LHCN-M2 (cell line): Measurements from ENCODE around the gene NEDD8. TPM values are rescaled to one million over a fixed set of nuclear protein-coding genes. Genes with fewer than 3 reads are reported as not detected.

ENCODE experiments used
- DNase-seq: peaks from one replicate; pipeline ENCODE4 v3.0.0-alpha.2; 2012; ENCODE audit warnings: low read depth
- polyA plus RNA-seq: library from polyadenylated mRNA; unstranded; fragments of >200 nt; gene quantifications from one replicate; pipeline ENCODE4 v1.2.1, GENCODE V29; 2012; ENCODE audit warnings: missing spikeins
- total RNA-seq: library from RNA; depleted of rRNA; stranded (reverse); fragments of >200 nt; gene quantifications from 2 replicates; pipeline ENCODE4 v1.2.3, GENCODE V29; 2014; rRNA removed

The NEDD8 gene
- total RNA-seq = 260 and 318 TPM in 2 replicates
- polyA plus RNA-seq = 682 TPM

DNA sequence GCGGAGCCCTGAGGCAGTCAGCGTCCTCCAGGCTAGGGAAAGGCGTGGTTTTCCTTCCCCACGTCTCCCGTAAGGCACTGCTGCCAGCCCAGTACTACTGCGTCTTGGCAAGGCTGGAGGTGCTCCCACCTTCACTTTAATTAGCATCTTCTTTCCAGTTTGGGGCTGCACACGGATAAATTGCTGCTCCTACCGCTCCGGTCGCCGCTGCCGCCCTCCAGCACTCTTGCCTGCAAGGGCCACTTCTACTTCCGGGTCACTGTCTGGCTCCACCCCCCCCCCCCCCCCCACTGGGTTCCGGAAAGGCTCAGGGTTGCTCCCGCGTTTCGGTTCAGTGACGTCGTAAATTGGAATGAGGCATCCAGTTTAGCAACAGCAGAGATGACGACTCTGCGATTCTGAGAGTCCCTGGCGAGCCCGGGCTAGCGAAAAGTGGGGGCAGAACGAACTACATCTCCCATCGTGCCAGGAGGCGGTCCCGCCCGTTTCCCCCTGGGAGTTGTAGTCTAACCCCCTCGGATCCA lies at the start of gene NEDD8:
Gene NEDD8, minus strand, starts transcription at position 247 of the 524 bp plus-strand sequence. Its CDS starts 100 bp downstream, at position 147.
- peak; percentile 98 for DNase-seq

- no peak for DNase-seq
These were observed 49.5 kb upstream of the NEDD8 start for GRCh38 chr14:24281636-24282035.

GRCh38 chr14:24280797-24281460 lies 48.8 kb upstream of the NEDD8 start:
- DNase-seq = no peak

GRCh38 chr14:24279301-24280186 lies 47.4 kb upstream of the NEDD8 start:
- peak; percentile 23 for DNase-seq

DNA sequence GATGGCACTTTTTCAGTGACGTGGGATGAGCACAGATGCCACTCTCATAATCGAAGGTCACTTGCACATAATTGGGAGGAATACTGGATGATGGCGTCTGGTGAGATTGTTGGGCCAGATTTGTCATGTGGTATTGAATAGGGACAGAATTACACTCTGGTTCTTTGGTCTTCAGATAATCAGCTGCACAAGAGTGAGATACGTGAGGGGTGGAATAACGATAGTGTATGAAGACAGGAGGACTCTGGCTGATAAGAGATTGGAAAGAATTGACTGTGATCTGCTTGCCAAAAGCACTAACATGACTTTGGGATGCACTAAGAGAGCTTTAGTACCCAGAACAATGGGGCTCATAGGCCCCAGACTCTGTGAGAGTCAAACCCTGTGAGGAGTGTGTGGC lies 46.3 kb upstream of the NEDD8 start:
- DNase-seq = no peak

DNA sequence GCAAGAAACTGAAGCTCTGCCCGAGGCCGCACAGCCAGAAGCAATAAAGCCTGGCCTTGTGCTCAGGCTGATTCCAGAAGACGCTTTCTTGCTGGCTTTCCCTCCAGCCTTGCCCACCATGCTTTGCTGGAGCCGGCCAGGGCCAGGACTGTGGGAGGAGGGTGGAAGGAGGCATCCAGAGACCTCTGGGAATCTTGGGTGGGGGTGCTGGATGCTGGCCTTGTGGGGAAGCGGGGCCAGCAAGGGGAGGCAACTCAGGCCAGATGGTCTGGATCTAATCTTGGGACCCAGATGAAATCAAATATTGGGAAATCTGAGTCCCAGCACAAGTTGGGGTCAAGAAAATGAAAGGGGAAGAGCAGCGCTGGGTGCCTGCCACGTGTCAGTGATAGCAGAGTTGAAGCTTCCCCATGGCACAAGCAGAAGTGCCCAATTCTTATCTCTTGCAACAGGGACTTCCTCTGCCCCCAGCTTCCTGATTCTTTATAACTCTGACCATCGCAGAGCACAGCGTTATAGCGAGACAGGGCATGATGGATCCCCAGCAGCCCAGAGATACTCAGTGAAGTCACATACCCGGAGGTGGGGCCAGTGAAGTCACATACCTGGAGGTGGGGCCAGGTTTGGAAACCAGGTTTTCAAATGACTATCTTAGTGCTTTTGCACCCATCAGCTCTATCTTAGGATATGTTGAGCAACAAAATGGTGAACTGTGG lies 45.6 kb upstream of the NEDD8 start:
- DNase-seq = no peak

DNA sequence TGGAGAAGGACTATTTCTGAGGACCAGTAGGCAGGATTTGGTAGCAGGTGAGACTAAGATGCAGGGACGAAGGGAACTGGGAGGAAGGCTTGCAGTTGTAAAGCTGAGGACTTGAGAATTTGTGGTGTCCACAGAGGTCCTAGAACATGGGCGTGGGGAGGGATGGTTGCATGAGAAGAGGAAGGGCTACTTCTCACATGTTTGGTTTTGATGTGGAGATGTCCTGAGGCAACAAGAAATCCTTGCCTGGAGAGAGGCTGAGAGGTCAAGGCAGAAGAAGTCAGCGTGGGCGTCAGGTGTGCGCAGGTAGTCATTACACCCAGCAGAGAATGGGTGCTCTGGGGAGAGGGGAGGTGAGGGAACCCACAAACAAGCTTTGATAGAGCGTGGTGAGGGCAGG lies 44.9 kb upstream of the NEDD8 start:
- DNase-seq = no peak

DNA sequence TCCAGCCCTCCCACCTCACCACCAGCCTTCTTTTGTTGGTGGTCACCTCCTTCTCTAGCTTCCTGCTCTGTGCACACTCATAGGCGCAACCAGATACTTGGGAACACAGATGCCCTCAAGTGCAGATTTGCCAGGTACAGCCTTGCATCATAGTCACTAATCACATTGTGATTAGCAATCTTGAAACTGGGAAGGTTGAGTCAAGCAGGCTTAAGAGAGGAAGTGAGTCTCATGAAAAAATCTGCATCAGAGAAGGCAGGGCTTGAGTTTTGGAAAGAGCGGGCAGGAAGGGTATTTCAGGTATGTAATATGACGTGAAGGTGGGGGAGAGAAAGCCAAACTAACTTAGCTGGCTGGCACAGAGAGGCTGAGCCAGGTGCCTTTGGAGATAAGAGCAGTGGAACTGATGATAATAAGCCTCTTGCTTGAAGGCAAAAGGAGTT lies 42.0 kb upstream of the NEDD8 start:
- no peak for DNase-seq

DNA sequence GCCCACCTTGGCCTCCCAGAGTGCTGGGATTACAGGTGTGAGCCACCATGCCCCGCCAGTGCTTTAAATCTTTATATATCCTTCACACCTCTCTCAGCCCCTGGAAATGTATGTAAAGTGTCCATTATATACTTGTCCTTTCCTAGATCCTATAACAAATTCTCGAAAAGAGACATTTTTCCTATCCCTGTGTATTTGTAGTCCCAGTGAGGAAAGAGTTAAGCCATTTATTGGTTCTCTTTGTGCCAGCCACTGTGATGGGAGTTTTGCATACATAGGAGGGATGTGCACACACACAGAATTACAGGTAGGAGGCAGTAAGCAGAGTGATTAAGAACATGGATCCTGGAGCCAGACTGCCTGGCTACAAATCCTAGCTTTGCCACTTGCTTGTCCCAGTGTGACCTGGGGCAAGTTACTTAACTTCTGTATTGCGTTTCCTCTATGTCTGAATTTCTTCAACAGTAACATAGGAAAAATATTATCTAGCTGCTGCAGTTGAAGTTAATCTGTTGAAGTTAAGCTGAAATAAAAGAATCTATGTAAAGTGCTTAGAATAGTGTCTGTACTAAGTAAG lies 41.3 kb upstream of the NEDD8 start:
- DNase-seq = no peak

GRCh38 chr14:24272467-24272866 lies 40.3 kb upstream of the NEDD8 start:
- DNase-seq = no peak

- no peak for DNase-seq
These were observed 39.7 kb upstream of the NEDD8 start for GRCh38 chr14:24271834-24272263.

DNA sequence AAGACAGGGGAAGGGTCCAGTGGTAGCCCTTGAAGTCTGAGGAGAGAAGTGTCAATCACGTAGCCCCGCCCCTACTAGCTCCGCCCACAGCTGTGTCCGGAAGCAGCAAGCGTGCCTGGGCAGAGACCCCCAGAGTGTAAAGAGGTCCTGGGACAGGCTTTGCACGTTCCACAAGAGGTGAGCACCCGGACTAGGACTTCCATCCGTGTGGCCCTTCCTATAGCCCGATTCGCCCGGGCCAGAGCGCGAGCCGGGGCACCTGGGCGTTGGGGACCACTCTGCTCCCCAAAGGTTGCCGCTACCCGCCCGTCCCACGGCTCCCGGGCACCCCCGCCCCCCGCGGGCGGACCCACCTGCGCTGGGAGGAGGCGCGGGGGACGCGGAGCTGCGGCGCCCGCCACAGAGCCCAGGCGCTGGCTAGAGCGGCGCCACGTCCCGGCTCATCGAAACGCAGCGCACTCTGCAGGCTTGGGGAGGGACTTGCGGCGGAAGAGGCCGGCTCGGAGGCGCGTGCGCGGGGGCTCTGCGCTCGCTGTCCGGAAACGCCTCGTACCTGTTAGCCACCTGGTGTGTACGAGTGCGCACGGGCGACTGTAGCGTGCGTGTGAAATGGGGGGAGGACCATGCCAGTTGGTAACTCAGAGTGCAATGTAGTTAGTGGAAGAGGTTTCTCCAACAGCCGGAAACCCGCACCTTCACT lies 39.1 kb upstream of the NEDD8 start, which contains the start of gene RABGGTA:
Gene RABGGTA, minus strand, starts transcription at position 464 of the 700 bp plus-strand sequence. CDS start 482 bp downstream, outside the sequence.
- peak; percentile 78 for DNase-seq

DNA sequence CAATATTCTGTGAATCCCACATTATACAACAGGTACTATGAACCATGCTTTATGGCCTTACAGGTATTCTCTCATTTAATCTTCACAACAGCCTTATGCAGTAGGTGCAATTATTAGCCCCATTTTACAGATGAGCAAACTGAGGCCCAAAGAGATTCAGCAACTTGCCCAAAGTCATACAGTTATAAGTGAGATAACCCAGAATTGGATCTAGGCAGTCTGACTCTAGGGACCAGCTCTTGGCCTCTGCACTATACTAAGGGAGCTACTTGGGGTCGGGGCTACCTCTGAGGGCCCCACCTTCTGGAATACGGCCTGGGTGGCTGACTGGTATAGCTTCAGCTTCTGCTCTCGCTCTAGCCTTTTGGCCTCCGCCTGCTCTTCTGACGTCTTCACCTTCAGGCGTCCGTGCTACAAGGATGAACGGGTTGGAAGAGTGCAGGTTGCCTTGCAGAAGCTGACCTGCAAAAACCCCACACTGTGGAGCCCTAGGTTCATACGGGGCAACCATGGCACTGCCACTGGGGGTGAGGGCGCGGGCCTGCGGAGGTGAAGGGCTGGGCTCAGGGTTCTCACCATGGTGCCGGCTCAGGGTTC lies 38.5 kb upstream of the NEDD8 start:
- no peak for DNase-seq

- no peak for DNase-seq
These were observed 37.9 kb upstream of the NEDD8 start for GRCh38 chr14:24269910-24270536.

- DNase-seq = no peak
These were observed 37.2 kb upstream of the NEDD8 start for GRCh38 chr14:24269368-24269767.

GRCh38 chr14:24268225-24268624 lies 36.1 kb upstream of the NEDD8 start:
- no peak for DNase-seq

DNA sequence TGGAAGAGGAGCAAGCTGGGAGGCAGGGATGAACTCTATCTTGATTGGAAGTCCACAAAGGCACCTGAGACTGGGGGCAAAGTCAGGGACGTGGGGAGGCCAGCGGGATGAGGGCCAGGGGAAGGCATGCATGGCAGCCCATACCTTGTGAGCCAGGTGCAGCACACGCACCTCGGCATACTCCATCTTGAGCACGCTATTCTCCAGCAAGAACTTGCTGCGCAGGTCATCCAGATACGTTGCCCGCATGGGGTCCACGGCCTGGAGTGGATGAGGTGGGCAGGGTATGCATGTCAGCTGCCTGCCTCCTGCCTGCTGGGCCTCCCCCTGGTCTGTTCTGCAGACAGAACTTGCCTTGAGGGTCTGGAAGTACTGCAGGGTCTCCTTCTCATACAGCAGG lies 35.3 kb upstream of the NEDD8 start:
- no peak for DNase-seq

DNA sequence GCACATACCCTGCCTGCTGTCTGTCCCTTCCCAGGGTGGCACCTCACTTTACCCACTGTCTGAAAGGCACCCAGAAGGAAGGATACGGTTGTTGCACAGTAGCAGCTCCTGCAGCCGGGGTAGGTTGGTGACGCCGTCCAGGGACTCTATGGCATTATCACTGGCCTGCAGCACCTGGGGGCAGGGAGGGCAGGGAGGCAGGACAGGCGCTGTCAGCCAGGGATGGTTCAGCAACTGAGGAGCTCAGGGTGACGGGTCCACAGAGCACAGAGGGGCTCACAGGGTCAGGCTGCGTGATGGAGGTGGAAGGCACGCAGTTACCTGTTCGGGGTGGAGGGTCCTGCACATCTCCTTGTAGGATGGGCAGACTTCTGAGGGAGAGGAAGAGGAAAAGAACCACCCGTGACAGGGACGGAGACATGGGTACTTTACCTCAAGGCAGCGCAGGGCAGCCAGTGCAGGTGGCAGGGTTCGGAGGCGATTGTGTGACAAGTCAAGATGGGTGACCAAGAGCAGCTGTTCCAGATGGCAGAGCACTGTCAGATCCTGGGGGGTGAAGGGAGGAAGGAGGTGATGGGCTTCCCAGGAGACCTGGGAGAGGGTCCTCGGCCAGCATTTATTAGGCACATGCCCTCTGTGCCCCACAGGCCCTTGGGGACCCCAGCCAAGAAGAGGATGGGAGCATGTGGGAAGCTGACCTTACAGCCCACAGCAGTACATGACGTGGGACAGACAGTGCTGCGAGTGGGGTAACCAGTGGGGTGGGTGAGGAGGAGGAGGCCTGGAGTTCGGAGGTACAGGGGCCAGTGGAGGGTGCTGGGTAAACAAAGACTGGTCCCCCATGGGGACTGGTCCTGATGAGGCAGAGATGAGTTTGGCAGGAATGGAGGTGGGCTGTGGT lies 34.4 kb upstream of the NEDD8 start:
- DNase-seq = no peak

DNA sequence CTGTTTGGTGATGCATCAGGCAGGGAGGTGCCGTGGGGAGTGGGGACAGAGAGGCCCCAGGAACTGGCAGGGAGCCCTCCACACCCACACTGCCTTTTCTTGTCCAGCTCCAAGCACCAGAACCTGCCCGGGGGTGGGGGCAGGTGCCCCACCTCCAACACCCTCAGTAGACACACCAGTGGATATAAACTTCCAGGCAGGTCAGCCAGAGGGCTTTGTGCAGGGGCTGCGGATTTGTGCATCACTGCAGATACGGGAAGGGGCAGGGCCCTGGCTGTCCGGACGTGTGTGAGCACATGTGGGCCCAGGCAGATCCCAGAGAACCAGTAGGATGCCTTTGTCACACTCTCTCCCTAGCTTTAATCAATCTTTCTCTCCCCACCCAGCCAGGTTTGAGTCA lies 32.1 kb upstream of the NEDD8 start:
- no peak for DNase-seq
